T-cell (primary cell): ENCODE results near the gene CCDC51. TPM values are rescaled to one million over a fixed set of nuclear protein-coding genes. Genes with fewer than 3 reads are reported as not detected.
A peak's percentile ranks its signal among the peaks of the same experiment; 100 is the strongest.

Source experiments
- ATAC-seq, 4 experiments: fragments of 200-7000 bp in 3 of 4; fragments of 150-1000 bp in 1 of 4; cut with Tn5 transposase; replicated peaks in 1 of 4; 1 replicate in 3 of 4; 2 replicates in 1 of 4; pipeline ENCODE4 v1.10.0; 2021; ENCODE audit warnings: moderate library complexity in 3 of 4, mild to moderate bottlenecking in 2 of 4, moderate number of reproducible peaks in 1 of 4
- CTCF ChIA-PET, 2 donors: fragments of 300-600 bp; sonication (Branson Sonifier 250); formaldehyde crosslinking; loops; one replicate each; lab custom pipeline; 2022; ENCODE audit warnings: antibody characterized with exemption in 2 of 2; lab: Charles Lee
- POLR2A ChIA-PET, 2 donors: fragments of 300-600 bp; sonication (Branson Sonifier 250); formaldehyde crosslinking; loops; one replicate each; lab custom pipeline; 2022; ENCODE audit warnings: antibody characterized with exemption in 2 of 2; lab: Charles Lee
- DNase-seq, 35 experiments: peaks; one replicate each; pipeline versions ENCODE4 v3.0.0 to v3.0.0-alpha.2; 2013 to 2023
- H3K27ac ChIP-seq: one replicate; pipeline ENCODE4 v1.5.1; 2013; ENCODE audit warnings: low read length
- H3K27me3 ChIP-seq, 2 experiments: replicated peaks in 1 of 2; 1 replicate in 1 of 2; 2 replicates in 1 of 2; pipeline versions ENCODE4 v1.6.1 to v1.7.0; 2013; ENCODE audit warnings: low read length in 1 of 2, mixed read lengths in 1 of 2; ENCODE audit not compliant: control insufficient read depth in 2 of 2, insufficient read depth in 2 of 2; ENCODE audit errors: extremely low read depth in 1 of 2
- H3K36me3 ChIP-seq, 2 donors: 1 replicate in 1 of 2; 2 replicates in 1 of 2; pipeline versions ENCODE4 v1.6.1 to v1.7.0; 2013; ENCODE audit warnings: low read length in 1 of 2; ENCODE audit not compliant: control insufficient read depth in 2 of 2, insufficient read depth in 1 of 2; ENCODE audit errors: extremely low read depth in 1 of 2
- H3K4me1 ChIP-seq, 2 experiments: 1 replicate in 1 of 2; 2 replicates in 1 of 2; pipeline versions ENCODE4 v1.6.1 to v1.7.0; 2013; ENCODE audit warnings: low read length in 2 of 2, mixed read lengths in 1 of 2; ENCODE audit not compliant: insufficient read depth in 2 of 2, control insufficient read depth in 1 of 2; ENCODE audit errors: extremely low read depth in 1 of 2
- H3K4me3 ChIP-seq, 2 donors: 1 replicate in 1 of 2; 2 replicates in 1 of 2; pipeline versions ENCODE4 v1.5.1 to v1.7.0; 2013; ENCODE audit warnings: mild to moderate bottlenecking in 2 of 2, low read length in 1 of 2, moderate library complexity in 1 of 2; ENCODE audit not compliant: control insufficient read depth in 1 of 2; ENCODE audit errors: extremely low read depth in 1 of 2
- H3K9me3 ChIP-seq: 2 replicates; pipeline ENCODE4 v1.7.0; 2013
- H3K27ac Mint-ChIP-seq, 2 donors: one replicate each; pipeline ENCODE4 v1.8.0; 2020 to 2021; ENCODE audit warnings: mild to moderate bottlenecking in 2 of 2, mixed read lengths in 2 of 2
- H3K27me3 Mint-ChIP-seq, 2 donors: one replicate each; pipeline ENCODE4 v1.8.0; 2021 to 2022; ENCODE audit warnings: mixed read lengths in 2 of 2
- H3K36me3 Mint-ChIP-seq: one replicate; pipeline ENCODE4 v1.8.0; 2021; ENCODE audit warnings: mixed read lengths
- H3K4me1 Mint-ChIP-seq, 3 donors: one replicate each; pipeline ENCODE4 v1.8.0; 2020 to 2022; ENCODE audit warnings: mixed read lengths in 3 of 3, mild to moderate bottlenecking in 1 of 3
- H3K4me3 Mint-ChIP-seq, 3 donors: one replicate each; pipeline ENCODE4 v1.8.0; 2020 to 2022; ENCODE audit warnings: mild to moderate bottlenecking in 3 of 3, mixed read lengths in 3 of 3, moderate library complexity in 3 of 3
- H3K9me3 Mint-ChIP-seq, 3 donors: one replicate each; pipeline ENCODE4 v1.8.0; 2020 to 2022; ENCODE audit warnings: mixed read lengths in 3 of 3
- WGBS: methylation state at CpG from one replicate; pipeline ENCODE4 v1.1.5; 2013; ENCODE audit warnings: missing lambda C conversion rate; ENCODE audit not compliant: insufficient coverage; 5-methylcytosine and 5-hydroxymethylcytosine counted together
- total RNA-seq, 35 experiments: library from RNA in 6 of 35; stranded (reverse) in 6 of 35; fragments of 120-200 nt in 1 of 35; gene quantifications; one replicate each; pipeline versions ENCODE4 v1.2.1 to v1.2.4 and lab custom pipeline; 2013 to 2026

Gene CCDC51
- total RNA-seq, 5 donors from 2014 or later (not counting 1 experiment from before 2014, with no cell fraction given), result 5.0 to 7.9 (median 6.4) TPM

DNA sequence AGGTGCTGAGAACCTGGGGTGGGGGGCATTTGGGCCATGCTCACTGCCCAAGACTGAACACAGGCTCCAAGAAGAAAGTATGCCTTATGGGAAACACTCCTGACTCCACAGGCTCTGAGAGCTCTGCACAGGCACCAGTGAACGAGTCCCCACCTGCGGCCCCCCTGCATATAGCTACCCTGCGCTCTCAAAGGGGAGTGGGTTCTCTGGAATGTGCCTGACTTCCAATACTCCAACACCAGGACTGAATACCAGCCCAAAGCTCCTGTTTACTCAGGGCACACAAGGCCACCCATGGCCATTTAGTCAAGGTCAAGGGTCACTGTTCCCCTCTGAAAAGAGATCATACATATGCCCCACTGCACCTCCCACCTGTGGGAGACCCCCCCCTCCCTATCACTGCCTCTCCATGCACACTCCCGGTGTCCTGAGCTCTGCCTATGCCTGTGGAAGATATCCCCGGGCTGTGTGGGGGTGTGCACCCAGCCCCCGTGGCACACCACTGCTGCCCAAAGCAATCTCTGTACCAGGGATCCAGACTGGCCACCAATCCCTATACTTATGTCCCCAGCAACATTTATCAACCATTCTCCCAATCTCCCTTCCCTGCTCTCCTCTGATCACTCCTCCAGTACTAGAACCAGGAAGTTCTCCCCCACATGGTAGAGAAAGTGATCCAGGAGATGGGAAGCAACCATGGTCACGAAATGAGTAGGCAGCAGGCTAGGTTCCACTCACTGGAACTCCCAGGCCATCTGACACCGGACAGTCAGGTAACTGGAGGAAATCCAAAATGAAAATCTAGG is 8.5 kb downstream of the CCDC51 start:
- 94% methylated on average over 7 of the region's 8 CpGs for WGBS
- Mint-ChIP-seq H3K4me3 (peak overlapping the region; percentile 63 to 83 (median 75)), H3K9me3 (no peaks in the 10 kb centered on the region), H3K4me1 (peaks cover 22 to 24% (median 23%) of the 10 kb centered on the region in 3 donors), H3K36me3 (peaks cover 4% of the 10 kb centered on the region), H3K27ac (no peak overlapping the region), H3K27me3 (no peaks in the 10 kb centered on the region)
- H3K4me1 ChIP-seq, result peaks cover 0 to 40% of the 10 kb centered on the region in 2 experiments
- peaks cover 6 to 15% of the 10 kb centered on the region in 2 donors for H3K36me3 ChIP-seq
- ATAC-seq, result no peak
- ChIA-PET POLR2A (no interaction called here), CTCF (interaction anchor here (0.6 to 1.4 kb wide), 2 partner anchors 31 to 81 kb away, joined by 4 to 5 read pairs; no protein-coding TSS in a partner anchor)
- H3K27ac ChIP-seq, result no peak overlapping the region
- H3K9me3 ChIP-seq, result no peaks in the 10 kb centered on the region
- no peak for DNase-seq
- no peak overlapping the region for H3K4me3 ChIP-seq
- peaks cover 0 to 17% of the 10 kb centered on the region in 2 experiments for H3K27me3 ChIP-seq

DNA sequence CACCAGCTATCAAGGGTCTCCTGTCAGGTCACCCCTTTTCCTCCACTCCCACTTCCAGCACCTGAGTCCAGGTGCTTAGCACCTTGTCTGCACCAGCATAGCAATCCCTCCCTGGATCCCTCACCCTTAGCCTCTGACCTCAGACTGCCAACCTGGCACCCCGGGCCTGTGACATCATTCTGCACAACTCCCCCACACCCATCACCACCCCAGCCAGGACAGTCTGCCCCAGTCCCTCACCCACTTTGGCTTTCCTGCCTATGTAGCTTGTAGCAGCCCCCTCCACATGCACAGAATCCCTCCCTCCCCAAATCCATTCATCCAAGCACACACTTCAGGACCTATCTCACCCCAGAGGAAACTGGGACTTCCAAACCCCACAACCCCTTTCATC is 9.2 kb downstream of the CCDC51 start:
- no peak for ATAC-seq
- no peaks in the 10 kb centered on the region for H3K27me3 Mint-ChIP-seq
- peak overlapping the region; percentile 75 to 83 (median 77) for H3K4me3 Mint-ChIP-seq
- CTCF ChIA-PET, result interaction anchor here in 1 of 2 donors (0.6 kb wide), 1 partner anchor 81 kb away, joined by 5 read pairs; no protein-coding TSS in a partner anchor
- Histone ChIP-seq H3K4me3 (no peak overlapping the region), H3K9me3 (no peaks in the 10 kb centered on the region), H3K27ac (no peak overlapping the region), H3K27me3 (peaks cover 0 to 19% of the 10 kb centered on the region in 2 experiments), H3K4me1 (peaks cover 0 to 33% of the 10 kb centered on the region in 2 experiments), H3K36me3 (peaks cover 6 to 15% of the 10 kb centered on the region in 2 donors)
- no peak for DNase-seq
- H3K9me3 Mint-ChIP-seq, result no peaks in the 10 kb centered on the region
- no peak overlapping the region for H3K27ac Mint-ChIP-seq
- POLR2A ChIA-PET, result no interaction called here
- peaks cover 4% of the 10 kb centered on the region for H3K36me3 Mint-ChIP-seq
- H3K4me1 Mint-ChIP-seq, result peaks cover 22 to 24% (median 23%) of the 10 kb centered on the region in 3 donors
- WGBS, result 67% methylated on average over 1 of the region's 1 CpG

DNA sequence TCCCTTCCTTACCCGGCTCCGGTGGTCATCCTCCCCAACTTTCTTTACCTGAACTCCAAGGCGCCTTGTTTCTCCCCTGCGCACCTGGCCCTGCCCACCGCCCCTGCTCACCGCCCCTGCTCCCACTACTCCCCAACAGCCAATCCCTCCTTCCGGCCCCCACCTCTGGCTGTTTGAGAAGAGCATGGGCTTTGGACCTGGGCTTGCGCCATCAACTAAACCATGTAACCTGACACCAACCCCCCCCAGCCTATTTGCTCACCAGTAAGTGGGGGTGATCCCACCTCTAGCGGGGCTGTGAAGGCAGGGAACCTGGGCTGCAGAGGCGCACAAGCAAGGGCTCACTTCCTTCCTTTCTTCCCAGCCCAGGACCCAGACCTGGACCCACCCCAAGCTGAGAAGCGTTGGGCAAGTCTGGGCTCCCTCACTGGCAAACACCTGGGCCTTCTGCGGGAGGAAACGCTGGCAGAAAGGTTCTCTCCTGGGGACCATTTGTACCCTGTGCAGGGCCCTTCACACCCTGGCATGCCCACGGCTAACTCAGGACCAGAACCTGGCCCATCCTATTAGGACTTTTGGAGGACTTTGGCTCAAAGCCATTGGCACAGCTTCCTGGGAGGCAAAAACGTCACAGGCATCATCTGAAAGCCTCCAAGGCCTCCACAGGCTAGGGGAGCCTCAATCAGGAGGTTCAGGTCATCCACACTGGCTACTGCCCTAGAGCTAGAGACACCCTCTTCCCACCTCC is 9.8 kb downstream of the CCDC51 start, which contains the start of gene PLXNB1:
PLXNB1 (minus strand) TSS at position 127 of the 748 bp plus-strand sequence. CDS start 5,475 bp downstream, outside the sequence.
- no peak within 1 kb of the TSS for H3K27ac Mint-ChIP-seq
- ATAC-seq, result peak in 3 of 4 experiments; percentile 14 to 23 (median 15)
- Histone ChIP-seq H3K9me3 (no peaks in the 10 kb centered on the region), H3K36me3 (peaks cover 6 to 15% of the 10 kb centered on the region in 2 donors), H3K27me3 (peaks cover 0 to 19% of the 10 kb centered on the region in 2 experiments), H3K27ac (no peak within 1 kb of the TSS), H3K4me3 (peak within 1 kb of the TSS; percentile 51 to 57), H3K4me1 (peaks cover 0 to 29% of the 10 kb centered on the region in 2 experiments)
- DNase-seq, result peak in 3 of 35 experiments; percentile 10 to 28 (median 23)
- H3K9me3 Mint-ChIP-seq, result no peaks in the 10 kb centered on the region
- H3K36me3 Mint-ChIP-seq, result peaks cover 4% of the 10 kb centered on the region
- ChIA-PET CTCF (no interaction called here), POLR2A (interaction anchor here in 1 of 2 donors (0.6 kb wide), 1 partner anchor 66 kb away, joined by 5 read pairs; no protein-coding TSS in a partner anchor)
- H3K4me3 Mint-ChIP-seq, result peak within 1 kb of the TSS; percentile 75 to 83 (median 77)
- H3K27me3 Mint-ChIP-seq, result no peaks in the 10 kb centered on the region
- peaks cover 20 to 24% (median 22%) of the 10 kb centered on the region in 3 donors for H3K4me1 Mint-ChIP-seq
- 43% methylated on average over 10 of the region's 15 CpGs for WGBS

DNA sequence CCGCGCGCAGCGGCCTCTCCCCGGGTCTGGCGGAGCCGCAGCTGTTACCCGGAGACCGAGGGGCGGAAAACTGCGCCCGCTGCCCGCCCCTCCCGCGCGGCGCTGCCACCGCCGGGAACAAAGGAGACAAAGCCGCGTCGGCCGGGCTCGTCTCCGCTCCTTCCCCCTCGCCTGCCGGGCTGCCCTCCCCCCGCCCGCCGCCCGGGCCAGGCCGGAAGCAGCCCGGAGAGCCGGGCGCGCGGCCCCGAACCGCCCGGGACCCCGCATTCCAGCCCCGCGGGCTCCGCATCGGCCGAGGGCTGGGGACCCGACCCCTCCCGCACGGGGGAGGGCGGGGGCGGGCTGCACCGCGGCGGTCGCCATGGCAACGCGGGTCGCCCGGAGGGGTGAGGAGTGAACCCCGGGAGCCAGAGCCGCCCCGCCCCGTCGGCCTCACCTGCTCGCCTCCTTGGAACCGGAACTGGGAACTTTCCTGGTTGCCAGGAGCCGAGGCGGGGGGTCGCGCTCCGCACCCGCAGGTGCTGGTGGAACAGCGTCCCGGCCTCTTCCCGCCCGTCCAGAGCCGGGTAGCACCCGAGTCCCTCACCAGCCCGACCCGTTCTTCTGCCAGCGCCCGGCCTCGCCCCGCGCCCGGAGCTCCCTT is 10.5 kb downstream of the CCDC51 start:
- H3K4me1 ChIP-seq, result peaks cover 0 to 23% of the 10 kb centered on the region in 2 experiments
- under 1% methylated on average over 86 of the region's 86 CpGs for WGBS
- H3K36me3 ChIP-seq, result peaks cover 6 to 15% of the 10 kb centered on the region in 2 donors
- H3K27me3 ChIP-seq, result peaks cover 0 to 19% of the 10 kb centered on the region in 2 experiments
- H3K9me3 ChIP-seq, result no peaks in the 10 kb centered on the region
- Mint-ChIP-seq H3K27me3 (no peaks in the 10 kb centered on the region), H3K27ac (no peak overlapping the region), H3K9me3 (no peaks in the 10 kb centered on the region), H3K36me3 (peaks cover 4% of the 10 kb centered on the region), H3K4me3 (peak overlapping the region; percentile 75 to 83 (median 77)), H3K4me1 (peaks cover 15 to 20% (median 16%) of the 10 kb centered on the region in 3 donors)
- DNase-seq, result peak in 32 of 35 experiments; percentile 23 to 73 (median 45)
- ChIA-PET CTCF (no interaction called here), POLR2A (interaction anchor here in 1 of 2 donors (0.6 kb wide), 1 partner anchor 67 kb away, joined by 5 read pairs; no protein-coding TSS in a partner anchor)
- H3K4me3 ChIP-seq, result peak overlapping the region; percentile 51 to 57
- peak; percentile 71 to 81 (median 76) for ATAC-seq
- no peak overlapping the region for H3K27ac ChIP-seq

DNA sequence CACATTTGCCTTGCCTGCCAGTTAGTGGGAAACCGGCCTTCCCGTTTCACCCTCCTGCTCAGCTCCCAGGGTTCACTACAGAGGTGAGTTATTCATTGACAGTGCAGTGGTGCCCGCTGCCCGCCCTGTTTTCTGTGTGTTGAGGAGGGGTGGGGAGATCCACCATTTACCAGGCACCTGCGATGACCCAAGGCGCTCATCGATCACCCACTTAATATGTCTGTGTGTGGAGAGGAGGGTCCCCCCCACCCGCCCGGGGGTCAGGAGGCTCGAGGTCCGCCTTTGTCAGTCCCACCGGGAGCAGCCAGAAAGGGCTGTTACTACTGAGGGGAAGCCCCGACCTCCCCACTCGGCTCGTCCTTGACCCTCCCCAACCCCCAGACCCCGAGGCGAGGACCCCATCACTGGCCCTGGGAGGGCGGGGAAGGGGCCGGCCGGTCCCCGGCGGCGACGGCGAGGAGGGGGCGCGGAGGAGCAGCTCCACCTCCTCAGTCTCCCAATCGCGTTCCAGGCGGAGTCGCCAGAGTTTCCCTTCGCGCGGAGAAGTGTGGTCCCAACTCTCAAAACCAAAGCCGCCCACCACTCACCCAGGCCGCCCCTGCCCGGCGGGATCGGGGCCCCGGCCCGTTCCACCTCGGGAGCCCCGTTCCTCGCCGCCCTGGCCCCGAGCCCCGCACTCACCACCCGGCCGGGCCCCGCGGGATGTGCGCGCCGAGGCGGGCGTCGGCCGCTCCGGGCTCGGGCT is 11.2 kb downstream of the CCDC51 start:
- H3K9me3 ChIP-seq, result no peaks in the 10 kb centered on the region
- H3K27ac ChIP-seq, result no peak overlapping the region
- Mint-ChIP-seq H3K27ac (no peak overlapping the region), H3K4me3 (peak overlapping the region; percentile 54 to 83 (median 59)), H3K27me3 (no peaks in the 10 kb centered on the region), H3K9me3 (no peaks in the 10 kb centered on the region), H3K4me1 (peaks cover 11 to 15% (median 11%) of the 10 kb centered on the region in 3 donors), H3K36me3 (peaks cover 4% of the 10 kb centered on the region)
- ChIA-PET POLR2A (no interaction called here), CTCF (no interaction called here)
- peaks cover 0 to 19% of the 10 kb centered on the region in 2 experiments for H3K27me3 ChIP-seq
- ATAC-seq (peak; percentile 2 to 67 (median 6)), DNase-seq (peak in 1 of 35 experiments; percentile 16)
- H3K36me3 ChIP-seq, result peaks cover 6 to 15% of the 10 kb centered on the region in 2 donors
- WGBS, result under 1% methylated on average over 30 of the region's 60 CpGs
- peaks cover 0 to 19% of the 10 kb centered on the region in 2 experiments for H3K4me1 ChIP-seq
- peak overlapping the region; percentile 31 to 38 for H3K4me3 ChIP-seq
